HepG2 (cell line): ENCODE data around the gene EFCAB11. TPM values are rescaled to one million over a fixed set of nuclear protein-coding genes. Genes with fewer than 3 reads are reported as not detected.
A peak's percentile ranks its signal among the peaks of the same experiment; 100 is the strongest.

Experiments used
- ARID5B ChIP-seq: IDR thresholded peaks from 2 replicates; pipeline ENCODE4 v1.4.0; 2020; ENCODE audit warnings: mild to moderate bottlenecking, missing genetic modification reagents
- ARNT2 ChIP-seq: sonication (generic); formaldehyde crosslinking; IDR thresholded peaks from 2 replicates; pipeline ENCODE4 v1.8.0; 2022; ENCODE audit warnings: mild to moderate bottlenecking, low read depth, missing genetic modification reagents, moderate library complexity
- BATF2 ChIP-seq: sonication (generic); formaldehyde crosslinking; IDR thresholded peaks from 2 replicates; pipeline ENCODE4 v1.8.0; 2022; ENCODE audit warnings: mild to moderate bottlenecking, missing genetic modification reagents, moderate library complexity
- CEBPG ChIP-seq: IDR thresholded peaks from 2 replicates; pipeline ENCODE4 v1.6.1; 2016
- DDIT3 ChIP-seq: sonication (generic); formaldehyde crosslinking; IDR thresholded peaks from 2 replicates; pipeline ENCODE4 v1.4.0; 2020; ENCODE audit warnings: mild to moderate bottlenecking, missing genetic modification reagents
- ETV6 ChIP-seq: sonication (generic); formaldehyde crosslinking; conservative IDR thresholded peaks from 2 replicates; pipeline ENCODE4 v1.4.0; 2020; ENCODE audit warnings: missing genetic modification reagents
- GATAD2A ChIP-seq: IDR thresholded peaks from 2 replicates; pipeline ENCODE4 v1.6.1; 2016
- GZF1 ChIP-seq: sonication (generic); formaldehyde crosslinking; IDR thresholded peaks from 2 replicates; pipeline ENCODE4 v1.5.1; 2020; ENCODE audit warnings: mild to moderate bottlenecking, missing genetic modification reagents
- HDAC6 ChIP-seq: fragments of 200-600 bp; sonication (generic); IDR thresholded peaks from 2 replicates; pipeline ENCODE4 v1.7.0; 2017; ENCODE audit warnings: mild to moderate bottlenecking, antibody characterized with exemption, low read length, low read depth
- HOXA7 ChIP-seq: sonication (generic); formaldehyde crosslinking; IDR thresholded peaks from 2 replicates; pipeline ENCODE4 v1.8.1; 2022; ENCODE audit warnings: mild to moderate bottlenecking, missing genetic modification reagents, moderate library complexity
- MAX ChIP-seq: IDR thresholded peaks from 2 replicates; pipeline ENCODE4 v1.6.1; 2012; ENCODE audit warnings: inconsistent platforms
- MAZ ChIP-seq, 2 experiments: sonication (generic) in 1 of 2; formaldehyde crosslinking in 1 of 2; IDR thresholded peaks; 2 replicates each; pipeline versions ENCODE4 v1.5.0 to v1.6.1; 2012 to 2020; ENCODE audit warnings: low read depth in 2 of 2, mild to moderate bottlenecking in 2 of 2, borderline replicate concordance in 1 of 2, improper control_type of control experiment in 1 of 2, low read length in 1 of 2, missing genetic modification reagents in 1 of 2, moderate library complexity in 1 of 2
- MXD4 ChIP-seq: IDR thresholded peaks from 2 replicates; pipeline ENCODE4 v1.6.1; 2016; ENCODE audit warnings: mild to moderate bottlenecking, missing biosample characterization, missing genetic modification reagents
- NCOA5 ChIP-seq: sonication (generic); formaldehyde crosslinking; IDR thresholded peaks from 2 replicates; pipeline ENCODE4 v1.4.0; 2020; ENCODE audit warnings: missing genetic modification reagents
- PBX2 ChIP-seq: IDR thresholded peaks from 2 replicates; pipeline ENCODE4 v1.6.1; 2016; ENCODE audit warnings: control low read depth
- REL ChIP-seq: sonication (generic); formaldehyde crosslinking; conservative IDR thresholded peaks from 2 replicates; pipeline ENCODE4 v1.8.0; 2022; ENCODE audit warnings: mild to moderate bottlenecking, missing genetic modification reagents, moderate library complexity
- SMAD1 ChIP-seq: sonication (generic); formaldehyde crosslinking; IDR thresholded peaks from 2 replicates; pipeline ENCODE4 v1.4.0; 2020; ENCODE audit warnings: missing genetic modification reagents, low read depth, mild to moderate bottlenecking, borderline replicate concordance
- TMF1 ChIP-seq: sonication (generic); formaldehyde crosslinking; IDR thresholded peaks from 2 replicates; pipeline ENCODE4 v1.8.1; 2022; ENCODE audit warnings: low read depth, missing genetic modification reagents
- ZNF24 ChIP-seq: fragments of 450-650 bp; IDR thresholded peaks from 2 replicates; pipeline ENCODE4 v1.6.1; 2017; ENCODE audit warnings: antibody characterized with exemption, mild to moderate bottlenecking
- ZNF251 ChIP-seq: sonication (generic); formaldehyde crosslinking; IDR thresholded peaks from 2 replicates; pipeline ENCODE4 v1.9.0; 2021; ENCODE audit warnings: mild to moderate bottlenecking, missing genetic modification reagents
- ZNF460 ChIP-seq: sonication (generic); formaldehyde crosslinking; IDR thresholded peaks from 2 replicates; pipeline ENCODE4 v1.5.1; 2020; ENCODE audit warnings: missing genetic modification reagents, mild to moderate bottlenecking, borderline replicate concordance
- ZNF557 ChIP-seq: sonication (generic); formaldehyde crosslinking; IDR thresholded peaks from 2 replicates; pipeline ENCODE4 v1.4.0; 2020; ENCODE audit warnings: missing genetic modification reagents
- ZNF570 ChIP-seq: sonication (generic); formaldehyde crosslinking; IDR thresholded peaks from 2 replicates; pipeline ENCODE4 v1.4.0; 2020; ENCODE audit warnings: mild to moderate bottlenecking, missing genetic modification reagents, borderline replicate concordance
- ZNF652 ChIP-seq: IDR thresholded peaks from 2 replicates; pipeline ENCODE4 v1.6.1; 2016; ENCODE audit warnings: low read depth, borderline replicate concordance
- ZNF792 ChIP-seq: IDR thresholded peaks from 2 replicates; pipeline ENCODE4 v1.6.1; 2016
- polyA plus RNA-seq, 8 experiments: library from polyadenylated mRNA; depleted of rRNA in 3 of 8; stranded (reverse) in 7 of 8; unstranded in 1 of 8; fragments of >200 nt; fragmentation: Illumina TruSeq in 4 of 8; extraction: Trizol in 4 of 8; gene quantifications; 2 replicates each; pipeline versions ENCODE4 v1.2.1 to v1.2.3, GENCODE V29; 2011 to 2016; ENCODE audit warnings: low read depth in 4 of 8, missing spikeins in 1 of 8, mixed read lengths in 1 of 8; ENCODE audit not compliant: insufficient read depth in 1 of 8
- total RNA-seq, 5 experiments: library from RNA; depleted of rRNA; stranded (reverse); fragments of >200 nt; fragmentation: Illumina TruSeq; extraction: Trizol; gene quantifications; 2 replicates each; pipeline ENCODE4 v1.2.3, GENCODE V29; 2016; ENCODE audit warnings: low read depth in 1 of 5

The EFCAB11 gene
- total and polyA plus RNA-seq, 2 of the 13 experiments (the other 11 are each of a cell fraction or from before 2014, with no cell fraction given) = 8.2 to 31.5 TPM

GRCh38 chr14:89911010-89911919, 43.3 kb downstream of the EFCAB11 start (continued):
- 0 out of 2 replicates have a peak, but pooled peaks have one; percentile 12 for TF ChIP-seq ZNF792 (CRISPR knock-in tag)
- TF ChIP-seq MXD4 (CRISPR knock-in tag) = no peak
- no peak for TF ChIP-seq ZNF652 (CRISPR knock-in tag)
- peak; percentile 86 for TF ChIP-seq GATAD2A (CRISPR knock-in tag)
- TF ChIP-seq NCOA5 (CRISPR knock-in tag) = no peak
- peak; percentile 88 for TF ChIP-seq ARID5B (CRISPR knock-in tag)
- TF ChIP-seq ETV6 (CRISPR knock-in tag) = no peak
- TF ChIP-seq BATF2 (CRISPR knock-in tag) = no peak
- TF ChIP-seq MAX = peak; percentile 56
- no peak for TF ChIP-seq ZNF557 (CRISPR knock-in tag)
- no peak for TF ChIP-seq HDAC6
- TF ChIP-seq HOXA7 (CRISPR knock-in tag) = no peak
- no peak for TF ChIP-seq ARNT2
- no peak for TF ChIP-seq PBX2
- 0 out of 2 replicates have a peak, but pooled peaks have one; percentile 8 for TF ChIP-seq TMF1 (CRISPR knock-in tag)
- no peak for TF ChIP-seq ZNF570 (CRISPR knock-in tag)
- TF ChIP-seq SMAD1 = no peak
- peak; percentile 54 for TF ChIP-seq CEBPG
- no peak for TF ChIP-seq REL
- TF ChIP-seq DDIT3 = no peak
- TF ChIP-seq ZNF24 = no peak
- no peak for TF ChIP-seq ZNF251 (CRISPR knock-in tag)
- no peak for TF ChIP-seq ZNF460
- TF ChIP-seq MAZ (IDR thresholded peaks at IDR 0.05; ENCODE audit: borderline replicate concordance, low read depth, low read length) = no peak
- no peak for TF ChIP-seq MAZ (CRISPR knock-in tag; IDR thresholded peaks at IDR 0.05; ENCODE audit: low read depth)
- TF ChIP-seq GZF1 = no peak
